ENCODE measurements around the gene PCAT6. TPM values are rescaled to one million over a fixed set of nuclear protein-coding genes. Genes with fewer than 3 reads are reported as not detected.

The PCAT6 gene
- total RNA-seq, 1 donor from 2014 or later = 0.67 TPM

DNA sequence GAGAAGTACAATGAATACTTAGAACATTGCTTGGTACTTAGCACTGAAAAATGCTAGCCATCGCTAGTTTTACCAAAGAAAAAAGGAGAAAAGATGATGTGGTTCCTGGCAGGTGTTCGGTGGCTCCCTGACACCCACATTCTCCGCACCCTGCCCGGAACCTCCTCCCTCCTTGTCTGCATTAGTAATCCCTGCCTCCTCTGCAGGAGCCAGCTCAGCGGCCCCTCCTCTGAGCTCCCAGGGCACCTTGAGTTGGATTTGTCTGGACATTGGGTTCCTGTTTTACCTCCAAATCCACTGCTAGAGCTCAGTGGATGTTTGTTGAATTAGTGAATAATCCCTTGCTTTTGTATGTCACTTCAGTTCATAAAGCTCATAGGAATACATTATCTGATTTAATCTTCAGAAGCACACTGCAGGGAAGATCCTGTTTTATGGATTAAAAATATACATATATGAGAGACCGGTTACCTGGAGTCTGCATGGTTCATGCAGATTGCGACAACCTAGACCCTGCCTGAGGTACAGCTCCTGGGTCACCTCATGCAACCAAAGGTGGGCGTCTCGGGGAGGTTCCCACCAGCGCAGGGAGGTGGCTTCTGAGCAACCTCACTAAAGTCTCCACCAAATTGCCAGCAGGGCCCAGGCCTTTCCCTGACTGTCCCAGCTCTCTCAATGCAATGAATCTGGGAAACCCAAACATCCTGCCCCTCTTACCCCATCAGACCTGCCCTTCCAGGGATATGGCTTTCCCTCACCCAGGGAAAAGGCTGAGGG is 24.2 kb downstream of the PCAT6 start:
- TF ChIP-seq, protein P1, sequence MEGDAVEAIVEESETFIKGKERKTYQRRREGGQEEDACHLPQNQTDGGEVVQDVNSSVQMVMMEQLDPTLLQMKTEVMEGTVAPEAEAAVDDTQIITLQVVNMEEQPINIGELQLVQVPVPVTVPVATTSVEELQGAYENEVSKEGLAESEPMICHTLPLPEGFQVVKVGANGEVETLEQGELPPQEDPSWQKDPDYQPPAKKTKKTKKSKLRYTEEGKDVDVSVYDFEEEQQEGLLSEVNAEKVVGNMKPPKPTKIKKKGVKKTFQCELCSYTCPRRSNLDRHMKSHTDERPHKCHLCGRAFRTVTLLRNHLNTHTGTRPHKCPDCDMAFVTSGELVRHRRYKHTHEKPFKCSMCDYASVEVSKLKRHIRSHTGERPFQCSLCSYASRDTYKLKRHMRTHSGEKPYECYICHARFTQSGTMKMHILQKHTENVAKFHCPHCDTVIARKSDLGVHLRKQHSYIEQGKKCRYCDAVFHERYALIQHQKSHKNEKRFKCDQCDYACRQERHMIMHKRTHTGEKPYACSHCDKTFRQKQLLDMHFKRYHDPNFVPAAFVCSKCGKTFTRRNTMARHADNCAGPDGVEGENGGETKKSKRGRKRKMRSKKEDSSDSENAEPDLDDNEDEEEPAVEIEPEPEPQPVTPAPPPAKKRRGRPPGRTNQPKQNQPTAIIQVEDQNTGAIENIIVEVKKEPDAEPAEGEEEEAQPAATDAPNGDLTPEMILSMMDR (IDR thresholded peaks at IDR 0.05) = no peak
- Mint-ChIP-seq H3K4me1 (peaks cover 16% of the 10 kb centered on the region), H3K36me3 (ENCODE audit: low read depth) (no peaks in the 10 kb centered on the region), H3K27ac (no peak overlapping the region), H3K9me3 (no peaks in the 10 kb centered on the region), H3K27me3 (peaks cover 4% of the 10 kb centered on the region), H3K4me3 (no peak overlapping the region)
- ChIA-PET POLR2A (no interaction called here), CTCF (no interaction called here)
- no peak for ATAC-seq (ENCODE audit: low read depth)
- no peak for DNase-seq
- intact Hi-C loops (cut with micrococcal nuclease) = no loop called here

DNA sequence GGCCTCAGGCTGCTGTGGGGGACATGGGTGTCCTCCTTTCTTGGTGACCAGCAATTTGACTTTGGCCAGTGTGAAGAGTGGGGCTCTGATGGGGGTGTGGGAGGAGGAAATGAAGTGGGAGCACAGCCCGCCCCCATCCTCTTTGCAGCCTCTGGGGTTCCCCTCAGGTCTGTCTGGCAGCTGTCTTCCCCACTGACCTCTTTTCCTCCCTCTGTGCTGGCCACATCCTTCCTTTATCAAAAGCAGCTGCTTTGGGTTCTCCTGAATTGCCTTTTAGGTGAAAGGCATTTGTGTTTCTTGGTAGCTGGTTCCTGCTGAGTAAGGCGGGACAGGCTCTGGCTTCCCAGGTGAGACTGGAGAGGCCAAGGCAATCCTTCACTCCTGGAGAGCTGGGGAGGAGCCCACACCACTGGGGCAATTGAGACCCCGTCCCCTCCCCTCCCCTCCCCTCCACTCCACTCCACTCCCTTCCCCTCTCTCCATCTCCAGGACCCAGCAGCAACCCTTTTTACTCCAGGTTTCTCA is 24.9 kb downstream of the PCAT6 start:
- ATAC-seq (ENCODE audit: low read depth) = no peak
- POLR2A ChIA-PET = no interaction called here
- Mint-ChIP-seq H3K36me3 (ENCODE audit: low read depth) (no peaks in the 10 kb centered on the region), H3K4me3 (no peak overlapping the region), H3K27me3 (peaks cover 4% of the 10 kb centered on the region), H3K27ac (no peak overlapping the region), H3K9me3 (no peaks in the 10 kb centered on the region), H3K4me1 (peaks cover 16% of the 10 kb centered on the region)
- TF ChIP-seq, protein P1 (IDR thresholded peaks at IDR 0.05) = no peak
- DNase-seq = no peak
- CTCF ChIA-PET = no interaction called here
- intact Hi-C loops (cut with micrococcal nuclease) = no loop called here

DNA sequence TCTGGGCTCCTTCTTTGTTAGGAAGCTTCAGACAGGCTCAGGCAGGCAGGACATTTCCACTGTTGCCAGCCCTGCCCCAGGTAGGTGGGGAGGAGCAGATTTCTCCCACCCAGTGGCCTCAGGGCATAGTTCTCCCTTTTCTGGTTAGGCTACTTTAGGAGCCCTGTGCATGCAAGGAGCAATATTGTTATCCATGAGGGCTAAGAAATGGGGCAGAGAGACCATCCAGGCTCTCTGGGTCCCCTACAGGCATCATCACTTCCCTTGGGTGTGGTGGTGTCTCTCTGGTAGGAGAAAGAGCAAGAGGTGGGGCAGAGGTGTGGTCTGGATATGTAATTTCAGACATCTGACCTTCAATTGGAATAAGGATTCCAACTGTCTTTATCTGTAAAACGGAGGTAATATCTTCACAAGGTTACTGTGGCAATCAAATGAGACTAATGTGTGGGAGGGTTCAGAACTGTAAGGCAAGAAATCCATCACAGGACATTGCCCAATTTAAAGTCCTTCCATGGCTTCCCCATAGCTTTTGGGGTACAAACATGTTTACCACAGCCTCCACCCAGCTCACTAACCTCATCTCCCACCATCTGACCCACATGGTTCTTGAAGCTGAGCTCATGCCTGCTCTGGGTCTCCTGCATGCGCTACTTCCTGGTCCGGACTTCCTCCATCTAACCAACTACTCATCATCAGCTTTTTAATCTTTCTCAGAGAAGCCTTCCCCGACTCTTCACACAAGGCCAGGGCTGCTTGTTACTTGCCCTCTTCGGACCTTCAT is 26.1 kb downstream of the PCAT6 start:
- TF ChIP-seq, protein P1 (IDR thresholded peaks at IDR 0.05) = no peak
- Mint-ChIP-seq H3K27me3 (peaks cover 4% of the 10 kb centered on the region), H3K27ac (no peak overlapping the region), H3K9me3 (no peaks in the 10 kb centered on the region), H3K4me1 (peaks cover 16% of the 10 kb centered on the region), H3K4me3 (no peak overlapping the region), H3K36me3 (ENCODE audit: low read depth) (no peaks in the 10 kb centered on the region)
- POLR2A ChIA-PET = interaction anchor here (0.6 kb wide), 1 partner anchor 92 kb away, joined by 11 read pairs; no protein-coding TSS in a partner anchor
- intact Hi-C loops (cut with micrococcal nuclease) = no loop called here
- DNase-seq = no peak
- CTCF ChIA-PET = no interaction called here
- ATAC-seq (ENCODE audit: low read depth) = no peak

DNA sequence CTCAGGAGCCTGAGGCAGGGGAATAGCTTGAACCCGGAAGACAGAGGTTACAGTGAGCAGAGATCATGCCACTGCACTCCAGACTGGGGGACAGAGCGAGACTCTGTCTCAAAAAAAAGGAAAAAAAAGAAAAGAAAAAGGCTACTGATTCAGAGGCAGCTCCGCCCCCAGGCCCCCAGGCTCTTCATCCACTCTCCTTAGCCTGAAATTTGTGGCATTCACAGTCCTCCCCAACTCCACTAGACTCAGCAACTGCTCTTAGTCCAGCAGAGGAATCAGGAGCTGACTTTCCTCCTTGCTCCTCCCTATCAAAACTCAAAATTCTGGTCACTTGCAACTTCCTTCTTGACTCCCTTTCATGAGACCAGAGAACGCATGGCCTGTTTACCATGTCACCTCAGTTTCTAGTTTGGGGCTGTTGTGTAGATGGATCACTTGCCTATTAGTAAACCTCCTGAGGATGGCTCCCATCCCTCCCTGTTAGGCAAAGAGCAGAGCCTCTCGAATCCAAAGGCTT is 27.1 kb downstream of the PCAT6 start:
- no peaks in the 10 kb centered on the region for H3K36me3 Mint-ChIP-seq (ENCODE audit: low read depth)
- CTCF ChIA-PET = no interaction called here

More for the DNA sequence above, 27.1 kb downstream of the PCAT6 start:
- DNase-seq (no peak), ATAC-seq (ENCODE audit: low read depth) (no peak)
- peaks cover 16% of the 10 kb centered on the region for H3K4me1 Mint-ChIP-seq
- H3K27me3 Mint-ChIP-seq = peaks cover 4% of the 10 kb centered on the region
- TF ChIP-seq, protein P1 (IDR thresholded peaks at IDR 0.05) = no peak
- intact Hi-C loops (cut with micrococcal nuclease) = no loop called here
- H3K27ac Mint-ChIP-seq = no peak overlapping the region
- POLR2A ChIA-PET = no interaction called here
- H3K9me3 Mint-ChIP-seq = no peaks in the 10 kb centered on the region
- H3K4me3 Mint-ChIP-seq = no peak overlapping the region

Measured in activated B cell treated with CpG ODN at 0.5 μM for 24 hours (primary cell).